Activated CD4-positive, alpha-beta T cell treated with anti-CD3 and anti-CD28 coated beads for 48 hours (primary cell): Measurements from ENCODE around the gene SGK2.
"Not testable (repeated sequence)": the region's sequence is repeated elsewhere in the genome, so short reads cannot be mapped to it uniquely, and the experiment has no call there.

ENCODE experiments used
- DNase-seq: peaks from one replicate; pipeline ENCODE4 v3.0.0-alpha.2; 2020

SGK2 gene

GRCh38 chr20:43563991-43564390, 5.2 kb downstream of the SGK2 start:
- DNase-seq: no peak

GRCh38 chr20:43564455-43564854, 5.6 kb downstream of the SGK2 start:
- DNase-seq: no peak

GRCh38 chr20:43564993-43565757, 6.3 kb downstream of the SGK2 start:
- DNase-seq: no peak

GRCh38 chr20:43565758-43566104, 6.9 kb downstream of the SGK2 start:
- DNase-seq: no peak

GRCh38 chr20:43567477-43567876, 8.7 kb downstream of the SGK2 start:
- no peak for DNase-seq

- no peak for DNase-seq
These were observed 9.9 kb downstream of the SGK2 start for GRCh38 chr20:43568706-43569105.

GRCh38 chr20:43569282-43569681, 10.5 kb downstream of the SGK2 start:
- no peak for DNase-seq

- no peak for DNase-seq
These were observed 11.7 kb downstream of the SGK2 start for GRCh38 chr20:43570496-43570895.

- DNase-seq: no peak
These were observed 12.5 kb downstream of the SGK2 start for GRCh38 chr20:43571310-43571709.

GRCh38 chr20:43571771-43572170, 12.9 kb downstream of the SGK2 start:
- DNase-seq: no peak

- DNase-seq: no peak
These were observed 14.1 kb downstream of the SGK2 start for GRCh38 chr20:43572891-43573290.

- no peak for DNase-seq
These were observed 17.3 kb downstream of the SGK2 start for GRCh38 chr20:43576108-43576507.

- no peak for DNase-seq
These were observed 21.3 kb downstream of the SGK2 start for GRCh38 chr20:43579861-43580793.

- no peak for DNase-seq
These were observed 24.5 kb downstream of the SGK2 start for GRCh38 chr20:43583133-43583864.

GRCh38 chr20:43583982-43584432, 25.2 kb downstream of the SGK2 start:
- DNase-seq: no peak

- no peak for DNase-seq
These were observed 25.8 kb downstream of the SGK2 start for GRCh38 chr20:43584448-43585136.

GRCh38 chr20:43586641-43587040, 27.8 kb downstream of the SGK2 start:
- DNase-seq: no peak

GRCh38 chr20:43588526-43588925, 29.7 kb downstream of the SGK2 start:
- not testable (repeated sequence) for DNase-seq

GRCh38 chr20:43590036-43590391, 31.2 kb downstream of the SGK2 start:
- peak; percentile 28 for DNase-seq

GRCh38 chr20:43590392-43591303, 31.8 kb downstream of the SGK2 start, which contains the start of gene IFT52:
IFT52 (plus strand) TSS chr20:43590937; CDS start chr20:43594699, 3,762 bp downstream.
- peak; percentile 92 for DNase-seq

GRCh38 chr20:43601960-43602359, 43.1 kb downstream of the SGK2 start:
- not testable (repeated sequence) for DNase-seq
